GM20000 (cell line): ENCODE measurements around the gene CNOT8.

Experiments used
- DNase-seq: peaks from one replicate; pipeline ENCODE4 v3.0.0; 2012; ENCODE audit warnings: low spot score
- TF ChIP-seq, protein P1 (sequence below): IDR thresholded peaks from 2 replicates; pipeline ENCODE4 v1.5.1; 2012; ENCODE audit warnings: mild to moderate bottlenecking, control low read depth; ENCODE audit errors: extremely low read depth, missing control alignments

Gene CNOT8

DNA sequence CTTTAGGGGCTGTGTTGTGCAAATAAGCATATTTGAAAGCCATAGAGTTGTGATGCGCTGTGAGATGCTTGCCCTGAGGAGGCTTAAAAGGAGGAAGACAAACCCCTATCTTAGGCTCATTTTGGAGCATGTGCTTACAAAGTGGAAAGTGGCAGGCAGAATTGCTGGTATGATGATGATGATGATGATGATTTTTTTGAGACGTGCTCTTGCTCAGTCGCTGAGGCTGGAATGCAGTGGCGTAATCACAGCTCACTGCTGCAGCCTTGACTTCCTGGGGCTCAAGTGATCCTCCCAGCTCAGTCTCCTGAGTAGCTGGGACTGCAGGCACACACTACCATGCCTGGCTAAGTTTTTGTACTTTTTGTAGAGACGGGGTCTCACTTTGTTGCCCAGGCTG, 1.7 kb downstream of the CNOT8 start:
- DNase-seq: no peak
- TF ChIP-seq, protein P1, sequence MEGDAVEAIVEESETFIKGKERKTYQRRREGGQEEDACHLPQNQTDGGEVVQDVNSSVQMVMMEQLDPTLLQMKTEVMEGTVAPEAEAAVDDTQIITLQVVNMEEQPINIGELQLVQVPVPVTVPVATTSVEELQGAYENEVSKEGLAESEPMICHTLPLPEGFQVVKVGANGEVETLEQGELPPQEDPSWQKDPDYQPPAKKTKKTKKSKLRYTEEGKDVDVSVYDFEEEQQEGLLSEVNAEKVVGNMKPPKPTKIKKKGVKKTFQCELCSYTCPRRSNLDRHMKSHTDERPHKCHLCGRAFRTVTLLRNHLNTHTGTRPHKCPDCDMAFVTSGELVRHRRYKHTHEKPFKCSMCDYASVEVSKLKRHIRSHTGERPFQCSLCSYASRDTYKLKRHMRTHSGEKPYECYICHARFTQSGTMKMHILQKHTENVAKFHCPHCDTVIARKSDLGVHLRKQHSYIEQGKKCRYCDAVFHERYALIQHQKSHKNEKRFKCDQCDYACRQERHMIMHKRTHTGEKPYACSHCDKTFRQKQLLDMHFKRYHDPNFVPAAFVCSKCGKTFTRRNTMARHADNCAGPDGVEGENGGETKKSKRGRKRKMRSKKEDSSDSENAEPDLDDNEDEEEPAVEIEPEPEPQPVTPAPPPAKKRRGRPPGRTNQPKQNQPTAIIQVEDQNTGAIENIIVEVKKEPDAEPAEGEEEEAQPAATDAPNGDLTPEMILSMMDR: no peak

DNA sequence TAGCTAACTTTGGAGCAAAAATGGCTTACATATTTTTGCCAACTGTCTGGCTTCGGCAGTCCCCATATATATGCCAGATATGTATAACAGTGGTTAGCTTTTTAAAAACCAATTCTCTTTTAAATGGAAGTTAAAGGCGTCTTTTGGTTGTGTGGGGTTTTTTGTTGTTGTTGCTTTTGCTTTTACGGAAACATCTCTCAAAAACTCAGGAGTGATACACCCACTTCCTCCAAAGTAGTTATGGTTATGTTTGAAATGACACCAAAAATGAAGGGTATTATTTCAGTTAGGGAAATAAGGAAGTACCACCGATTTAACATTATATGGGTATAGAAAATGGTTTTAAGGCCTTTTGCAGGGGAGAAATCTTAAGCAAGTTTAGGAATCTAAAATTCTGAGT, 2.3 kb downstream of the CNOT8 start:
- TF ChIP-seq, protein P1: no peak
- no peak for DNase-seq

DNA sequence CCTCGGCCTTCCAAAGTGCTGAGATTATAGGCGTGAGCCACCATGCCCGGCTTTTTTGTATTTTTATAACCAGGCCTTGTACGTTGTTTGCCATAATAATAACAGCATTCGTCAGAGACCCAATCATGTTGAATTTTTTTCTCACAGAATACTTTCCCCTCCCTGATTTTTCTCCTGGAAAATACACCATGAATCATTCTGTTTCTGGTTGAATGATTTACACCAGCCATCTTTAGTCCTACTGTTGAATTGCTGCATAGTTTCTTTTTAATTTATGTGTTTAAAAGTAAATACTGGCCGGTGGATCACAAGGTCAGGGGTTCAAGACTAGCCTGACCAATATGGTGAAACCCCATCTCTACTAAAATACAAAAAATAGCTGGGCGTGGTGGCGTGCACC, 3.5 kb downstream of the CNOT8 start:
- TF ChIP-seq, protein P1: no peak
- DNase-seq: no peak

DNA sequence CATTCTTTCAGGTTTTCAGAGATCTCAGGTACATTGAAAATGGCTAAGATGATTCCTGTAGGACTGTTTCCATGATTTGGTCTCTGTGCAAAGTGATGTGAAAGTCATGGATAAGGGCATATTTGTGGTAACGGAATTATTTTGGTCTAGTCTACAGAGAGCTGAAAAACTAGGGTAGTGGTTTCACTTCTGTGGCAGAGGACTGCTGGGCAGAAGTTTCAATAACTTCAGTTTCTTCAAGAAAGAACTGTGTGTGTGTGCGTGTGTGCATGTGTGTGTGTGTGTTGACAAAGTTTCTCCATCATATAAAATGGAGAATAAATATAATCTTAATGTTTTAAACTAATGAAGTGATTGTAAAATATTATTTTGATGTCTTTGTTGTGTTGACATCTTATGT, 4.3 kb downstream of the CNOT8 start:
- DNase-seq: no peak
- TF ChIP-seq, protein P1: no peak

DNA sequence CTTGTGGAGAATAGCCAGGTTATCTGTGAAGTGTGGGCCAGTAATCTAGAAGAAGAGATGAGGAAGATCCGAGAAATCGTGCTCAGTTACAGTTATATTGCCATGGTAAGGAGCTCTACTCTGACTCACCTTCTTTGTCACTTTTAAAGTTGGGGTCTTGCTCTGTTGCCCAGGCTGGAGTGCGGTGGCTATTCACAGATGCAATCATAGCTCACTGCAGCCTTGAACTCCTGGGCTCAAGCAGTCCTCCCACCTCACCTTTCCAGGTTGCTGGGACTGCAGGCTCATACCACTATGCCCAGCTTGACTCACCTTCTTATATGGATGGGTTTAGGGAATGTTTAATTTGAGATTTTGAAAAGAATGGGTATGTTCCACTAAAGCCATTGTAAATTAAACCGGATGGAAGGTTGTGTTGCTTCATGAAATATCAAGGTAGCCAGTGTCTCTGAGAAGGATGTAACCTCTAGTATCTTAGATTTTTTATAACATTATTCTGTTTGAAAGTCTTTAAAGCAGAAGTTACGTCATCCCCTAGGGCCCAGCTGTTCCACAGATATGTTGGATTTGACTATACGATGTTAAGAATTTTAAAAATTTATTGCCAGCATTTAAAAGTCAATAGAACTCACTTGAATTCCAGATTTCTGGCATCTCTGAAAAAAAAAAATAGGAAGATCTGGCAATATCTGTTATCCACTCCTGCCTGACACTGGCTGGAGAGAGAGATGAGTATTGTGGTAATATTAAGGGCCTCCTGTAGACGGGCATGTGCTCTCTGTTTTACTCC, 5.1 kb downstream of the CNOT8 start:
- DNase-seq: no peak
- TF ChIP-seq, protein P1: no peak

DNA sequence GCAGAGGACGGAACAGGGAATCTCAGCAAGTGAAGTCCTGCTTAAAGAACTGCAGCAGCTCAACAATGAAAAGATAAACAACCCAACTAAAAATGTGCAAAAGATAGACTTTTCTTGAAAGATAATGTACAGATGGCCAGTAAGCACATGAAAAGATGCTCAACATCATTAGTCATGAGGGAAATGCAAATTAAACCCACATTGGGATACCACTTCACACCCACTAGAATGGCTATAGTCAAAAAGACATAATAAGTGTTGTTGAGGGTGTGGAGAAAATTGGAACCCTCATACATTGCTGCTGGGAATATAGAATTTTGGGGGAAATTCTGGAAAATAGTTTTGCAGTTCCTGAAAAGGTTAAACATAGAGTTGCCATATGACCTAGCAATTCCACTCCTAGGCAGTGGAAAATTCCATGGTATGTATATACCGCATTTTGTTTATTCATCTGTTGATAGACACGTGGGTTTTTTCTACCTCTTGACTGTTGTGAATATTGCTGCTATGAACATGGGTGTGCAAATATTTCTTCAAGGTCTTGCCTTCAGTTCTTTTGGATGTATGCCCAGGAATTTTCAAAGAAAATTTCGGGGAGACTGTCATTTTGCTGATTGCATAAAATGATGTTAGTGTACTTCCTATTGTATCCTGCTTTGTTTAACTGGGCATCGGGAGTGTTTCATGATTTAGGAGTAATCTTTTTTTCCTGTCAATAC, 7.2 kb downstream of the CNOT8 start:
- TF ChIP-seq, protein P1: no peak
- no peak for DNase-seq

DNA sequence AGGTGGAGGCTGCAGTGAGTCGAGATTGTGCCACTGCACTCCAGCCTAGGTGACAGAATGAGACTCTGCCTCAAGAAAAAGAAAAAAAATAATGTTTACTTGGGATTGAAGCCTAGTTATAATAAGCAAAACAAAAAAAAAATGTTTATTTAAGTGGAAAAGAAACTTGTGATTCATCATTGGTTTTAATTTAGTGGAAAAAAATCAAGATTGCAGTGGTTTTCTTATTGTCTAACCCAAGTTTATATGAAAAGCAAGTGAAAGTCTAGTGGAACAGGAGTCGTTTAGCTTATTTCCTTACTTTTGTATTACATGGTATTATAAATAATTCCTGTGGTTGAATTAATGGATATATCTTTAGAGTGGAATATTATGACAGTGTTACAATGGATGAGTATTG, 8.4 kb downstream of the CNOT8 start:
- TF ChIP-seq, protein P1: no peak
- no peak for DNase-seq
